HG02763 (cell line): ENCODE results near the gene TRA2A.
"Not testable (repeated sequence)": the region's sequence is repeated elsewhere in the genome, so short reads cannot be mapped to it uniquely, and the experiment has no call there.

Experiments used
- ATAC-seq: cut with Tn5 transposase; IDR thresholded peaks from one replicate; pipeline ENCODE4 v1.9.1; 2021; ENCODE audit warnings: mild to moderate bottlenecking, moderate library complexity; ENCODE audit not compliant: unreplicated experiment

The TRA2A gene

GRCh38 chr7:23531794-23532489 is at the start of gene TRA2A:
TSS of gene TRA2A (minus strand) at chr7:23531981. CDS start at chr7:23531824, 157 bp downstream.
- ATAC-seq: peak; percentile 93

- peak; percentile 72 for ATAC-seq
Observed at GRCh38 chr7:23570592-23571200, 38.9 kb upstream of the TRA2A start.

GRCh38 chr7:23558303-23558702 is 26.5 kb upstream of the TRA2A start:
- ATAC-seq: no peak

GRCh38 chr7:23547662-23548061 is 15.9 kb upstream of the TRA2A start:
- ATAC-seq: no peak

GRCh38 chr7:23546897-23547572 is 15.3 kb upstream of the TRA2A start:
- peak; percentile 54 for ATAC-seq

- no peak for ATAC-seq
Observed at GRCh38 chr7:23545493-23545892, 13.7 kb upstream of the TRA2A start.

- peak; percentile 69 for ATAC-seq
Observed at GRCh38 chr7:23544913-23545354, 13.2 kb upstream of the TRA2A start.

GRCh38 chr7:23542752-23543151 is 11.0 kb upstream of the TRA2A start:
- ATAC-seq: no peak

- ATAC-seq: no peak
Observed at GRCh38 chr7:23539494-23539907, 7.7 kb upstream of the TRA2A start.

GRCh38 chr7:23538301-23538700 is 6.5 kb upstream of the TRA2A start:
- ATAC-seq: no peak

GRCh38 chr7:23533238-23533604 is 1.4 kb upstream of the TRA2A start:
- ATAC-seq: no peak

- ATAC-seq: no peak
Observed at GRCh38 chr7:23532490-23533237, 883 bp upstream of the TRA2A start.

GRCh38 chr7:23531050-23531793 is 559 bp downstream of the TRA2A start:
- ATAC-seq: peak; percentile 33

- ATAC-seq: no peak
Observed at GRCh38 chr7:23530405-23530804, 1.4 kb downstream of the TRA2A start.

GRCh38 chr7:23529262-23529859 is 2.4 kb downstream of the TRA2A start:
- ATAC-seq: no peak

- ATAC-seq: not testable (repeated sequence)
Observed at GRCh38 chr7:23525611-23526010, 6.2 kb downstream of the TRA2A start.

GRCh38 chr7:23524473-23524872 is 7.3 kb downstream of the TRA2A start:
- ATAC-seq: no peak

- no peak for ATAC-seq
Observed at GRCh38 chr7:23523486-23524075, 8.2 kb downstream of the TRA2A start.

- no peak for ATAC-seq
Observed at GRCh38 chr7:23520582-23520981, 11.2 kb downstream of the TRA2A start.

GRCh38 chr7:23514755-23515154 is 17.0 kb downstream of the TRA2A start:
- no peak for ATAC-seq
